ENCODE measurements around the gene BRS3.
"Not testable (repeated sequence)": the region's sequence is repeated elsewhere in the genome, so short reads cannot be mapped to it uniquely, and the experiment has no call there.

The BRS3 gene

DNA sequence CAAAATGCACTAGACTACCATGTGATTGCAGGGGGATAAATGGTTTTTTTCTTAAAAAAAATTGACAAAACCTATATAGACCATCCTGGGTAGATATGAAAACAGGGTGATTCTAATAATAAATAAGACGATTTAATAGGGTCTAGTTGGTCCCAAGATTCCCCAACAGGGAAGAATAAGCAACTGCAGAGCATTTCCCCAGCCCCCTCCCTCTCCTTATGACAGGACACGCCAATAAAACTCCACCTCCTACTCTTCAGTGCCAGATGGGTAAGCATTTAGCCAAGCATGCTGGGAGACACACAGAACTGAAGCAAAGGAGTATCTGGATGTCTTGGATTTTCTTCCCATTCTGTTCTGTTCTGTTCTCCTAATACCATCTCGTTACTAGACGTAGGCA is at the start of gene BRS3:
TSS of gene BRS3 (plus strand) at position 301 of the 400 bp plus-strand sequence. CDS start 168 bp downstream, outside the sequence.
- DNase-seq, result no peak

GRCh38 chrX:136438192-136438591 is 49.6 kb upstream of the BRS3 start:
- no peak for DNase-seq

GRCh38 chrX:136445674-136446073 is 42.1 kb upstream of the BRS3 start:
- DNase-seq, result not testable (repeated sequence)

DNA sequence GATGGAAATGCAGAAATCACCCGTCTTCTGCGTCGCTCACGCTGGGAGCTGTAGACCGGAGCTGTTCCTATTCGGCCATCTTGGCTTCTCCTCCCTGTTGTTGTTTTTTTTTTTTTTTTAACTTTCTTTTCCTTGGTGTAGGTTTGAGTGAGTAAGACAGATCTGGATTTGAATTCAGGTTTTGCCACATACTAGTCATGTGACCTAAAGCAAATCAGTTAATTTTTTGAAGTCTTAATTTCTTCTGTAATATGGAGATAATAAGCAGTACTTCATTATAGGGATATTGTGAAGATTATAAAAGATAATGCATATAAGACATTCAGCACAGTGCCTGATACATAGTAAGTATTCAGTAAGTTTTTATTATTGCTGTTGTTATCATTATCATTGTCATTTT is 41.5 kb upstream of the BRS3 start:
- DNase-seq, result no peak

DNA sequence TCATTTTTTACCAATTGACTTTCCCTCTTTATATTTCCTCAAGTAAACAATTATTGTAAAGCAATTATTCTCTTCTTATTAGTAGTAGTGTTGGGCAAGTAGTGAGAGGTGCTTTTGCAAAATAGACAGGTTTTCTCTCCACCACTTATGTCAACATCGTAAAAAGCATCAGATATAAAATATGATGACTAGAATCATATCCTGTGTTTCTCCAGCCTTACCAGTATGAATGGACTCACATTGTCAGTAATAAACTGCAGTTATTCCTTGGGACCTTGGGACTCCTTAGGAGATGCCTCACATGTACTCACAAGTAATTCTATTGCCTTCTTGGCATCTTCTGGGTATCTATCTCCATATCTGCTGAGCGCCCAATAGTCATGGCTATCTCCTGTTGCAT is 40.4 kb upstream of the BRS3 start:
- DNase-seq, result no peak

GRCh38 chrX:136447968-136448367 is 39.8 kb upstream of the BRS3 start:
- no peak for DNase-seq

DNA sequence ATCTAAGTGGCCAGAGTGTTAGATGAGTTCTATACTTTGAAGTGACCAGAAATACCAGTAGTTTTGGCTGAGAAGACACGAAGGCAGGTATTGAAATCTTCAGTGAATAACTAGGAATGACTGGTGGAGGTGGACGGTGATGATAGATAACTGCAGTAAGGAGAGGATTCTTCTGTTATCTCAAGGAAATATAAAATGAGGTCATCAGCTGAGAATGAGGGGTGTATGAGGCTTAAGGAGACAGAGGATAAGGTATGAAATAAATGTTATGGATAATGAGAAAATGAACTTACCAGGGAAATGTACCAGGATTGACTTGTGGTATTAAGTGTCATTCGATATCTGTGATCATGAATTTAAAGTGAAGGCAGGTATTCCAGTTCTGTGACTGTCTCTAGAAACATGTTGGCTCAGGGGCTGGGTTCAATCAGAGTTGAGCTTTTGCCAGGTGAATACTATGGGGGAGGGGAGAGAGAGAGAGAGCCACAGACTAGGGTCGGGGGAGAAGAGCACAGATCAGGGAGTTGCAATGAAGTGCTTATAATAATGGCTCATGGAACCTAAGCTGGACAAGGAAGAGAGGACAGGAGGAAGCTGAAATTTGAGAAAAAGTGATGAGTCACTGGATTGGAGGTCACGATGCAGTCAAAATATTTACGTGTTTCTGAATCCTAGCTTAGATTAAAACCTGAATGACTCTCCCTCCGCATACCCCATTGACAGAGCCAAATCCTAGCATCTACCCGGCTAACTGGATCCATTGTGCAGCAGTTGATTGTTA is 37.5 kb upstream of the BRS3 start:
- no peak for DNase-seq

- no peak for DNase-seq
Observed at GRCh38 chrX:136452614-136453013, 35.1 kb upstream of the BRS3 start.

- no peak for DNase-seq
Observed at GRCh38 chrX:136453114-136453513, 34.6 kb upstream of the BRS3 start.

DNA sequence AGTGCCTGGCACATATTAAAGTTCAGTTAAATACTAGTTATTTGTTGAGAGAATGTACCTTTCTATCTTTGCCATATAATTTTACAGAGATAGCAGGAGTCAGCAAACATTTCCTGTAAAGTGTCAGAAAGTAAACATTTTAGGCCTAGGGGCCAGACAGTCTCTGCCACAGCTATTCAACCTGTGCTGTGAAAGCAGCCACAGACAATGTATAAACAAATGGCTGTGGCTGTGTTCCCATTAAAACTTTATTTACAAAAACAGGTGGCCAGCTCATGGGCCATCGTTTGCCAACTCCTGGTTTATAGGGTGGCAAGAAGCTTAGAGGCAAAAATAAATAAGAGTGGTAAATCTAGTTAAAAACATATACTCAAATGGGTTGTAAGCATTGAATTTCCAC is 34.0 kb upstream of the BRS3 start:
- no peak for DNase-seq

- no peak for DNase-seq
Observed at GRCh38 chrX:136456133-136456532, 31.6 kb upstream of the BRS3 start.

- DNase-seq, result no peak
Observed at GRCh38 chrX:136457303-136457917, 30.3 kb upstream of the BRS3 start.

- no peak for DNase-seq
Observed at GRCh38 chrX:136464589-136464988, 23.2 kb upstream of the BRS3 start.

DNA sequence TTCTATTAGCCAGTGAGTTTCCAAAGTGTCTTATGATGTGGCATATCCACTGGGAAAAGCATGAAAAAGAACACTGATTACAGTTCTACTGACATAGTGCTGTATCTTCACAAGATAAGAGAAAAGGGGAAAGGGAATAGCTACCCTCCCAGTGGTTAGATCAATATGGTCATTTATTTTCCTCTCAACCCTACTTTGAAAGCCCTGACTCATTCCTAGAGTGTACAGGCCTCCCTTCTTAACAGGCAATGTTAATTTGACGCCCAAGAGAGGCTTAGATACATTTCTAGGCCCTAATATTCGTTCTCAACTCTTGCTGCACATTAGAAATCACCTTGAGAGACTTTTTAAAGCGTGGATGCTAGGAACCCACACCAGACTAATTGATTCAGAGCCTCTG is 20.4 kb upstream of the BRS3 start:
- no peak for DNase-seq

- DNase-seq, result no peak
Observed at GRCh38 chrX:136468391-136469103, 19.2 kb upstream of the BRS3 start.

DNA sequence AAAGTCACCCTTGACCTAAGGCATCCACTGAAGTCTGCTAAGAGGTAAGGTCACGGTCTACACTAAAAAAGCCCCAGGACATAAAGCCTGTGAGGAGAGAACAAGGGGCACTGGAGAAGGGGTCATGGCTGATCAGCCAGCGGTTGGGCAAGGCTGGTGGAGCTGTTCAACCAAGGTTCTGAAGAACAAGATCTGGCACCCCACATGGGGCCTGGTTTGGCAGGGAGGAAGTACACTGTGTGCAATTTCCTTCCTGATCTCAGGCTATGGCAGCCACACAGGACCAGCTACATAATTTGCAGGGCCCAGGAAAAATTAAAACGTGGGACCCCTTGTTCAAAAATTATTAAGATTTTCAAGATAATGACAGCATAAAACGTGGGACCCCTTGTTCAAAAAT is 14.1 kb upstream of the BRS3 start:
- DNase-seq, result no peak

DNA sequence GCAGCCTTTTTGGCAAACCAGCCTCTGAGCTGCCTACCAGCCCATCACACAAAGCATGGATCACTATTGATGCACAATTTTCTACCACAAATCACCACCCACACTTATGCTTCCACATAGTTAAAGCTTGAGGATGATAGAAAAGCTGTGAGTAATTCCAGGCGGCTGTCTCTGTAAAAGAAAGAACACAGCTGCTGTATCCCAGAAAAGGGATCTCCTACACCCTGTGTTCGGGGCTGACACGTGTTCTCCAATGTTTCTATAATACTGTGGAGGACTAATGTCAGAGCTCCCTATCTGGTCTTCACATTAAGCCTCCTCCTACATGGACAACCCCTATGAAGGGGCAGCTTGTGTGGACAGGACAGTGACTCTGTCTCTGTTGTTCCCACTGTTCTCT is 12.5 kb upstream of the BRS3 start:
- DNase-seq, result no peak

- no peak for DNase-seq
Observed at GRCh38 chrX:136476501-136476900, 11.2 kb upstream of the BRS3 start.

DNA sequence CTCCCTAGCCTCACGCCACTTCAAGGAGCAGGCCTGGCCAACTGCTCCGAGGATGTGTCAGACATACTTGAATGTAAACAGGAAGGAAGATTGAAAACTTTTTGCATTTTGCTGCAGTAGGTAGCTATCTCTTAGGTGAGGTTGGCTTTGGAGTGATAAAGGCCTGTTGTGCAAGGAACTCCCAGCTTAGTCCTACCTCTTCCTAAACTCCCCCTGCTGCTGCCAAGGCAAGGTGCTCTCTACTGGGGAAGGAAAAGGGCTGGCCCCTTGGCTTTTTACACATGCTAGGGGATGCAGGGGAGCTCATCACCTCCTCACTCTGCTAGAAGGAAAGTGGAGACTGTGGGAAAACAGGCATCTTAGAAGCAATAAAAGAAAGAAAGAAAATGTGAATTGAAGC is 10.7 kb upstream of the BRS3 start:
- no peak for DNase-seq

GRCh38 chrX:136480383-136480782 is 7.4 kb upstream of the BRS3 start:
- no peak for DNase-seq

DNA sequence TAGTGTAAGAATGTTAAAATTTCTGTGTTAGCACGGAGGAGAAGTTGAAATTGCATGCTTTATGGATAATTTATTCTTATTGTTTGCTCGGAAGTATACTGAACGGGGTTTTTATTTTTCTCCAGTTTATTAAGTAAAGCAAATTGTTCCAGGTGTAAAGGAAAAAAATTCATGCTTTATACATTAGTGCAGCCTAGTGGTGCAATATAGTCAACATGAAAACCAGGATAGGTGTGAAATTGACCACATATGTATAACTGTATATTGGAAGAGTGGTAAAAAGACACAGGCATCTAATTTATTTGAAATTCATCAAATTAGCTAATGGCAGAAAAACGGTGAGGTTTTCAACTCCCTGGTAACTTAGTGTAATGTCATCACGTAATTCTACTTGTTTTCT is 959 bp downstream of the BRS3 start:
- no peak for DNase-seq

GRCh38 chrX:136491832-136492231 is 4.1 kb downstream of the BRS3 start:
- no peak for DNase-seq

DNA sequence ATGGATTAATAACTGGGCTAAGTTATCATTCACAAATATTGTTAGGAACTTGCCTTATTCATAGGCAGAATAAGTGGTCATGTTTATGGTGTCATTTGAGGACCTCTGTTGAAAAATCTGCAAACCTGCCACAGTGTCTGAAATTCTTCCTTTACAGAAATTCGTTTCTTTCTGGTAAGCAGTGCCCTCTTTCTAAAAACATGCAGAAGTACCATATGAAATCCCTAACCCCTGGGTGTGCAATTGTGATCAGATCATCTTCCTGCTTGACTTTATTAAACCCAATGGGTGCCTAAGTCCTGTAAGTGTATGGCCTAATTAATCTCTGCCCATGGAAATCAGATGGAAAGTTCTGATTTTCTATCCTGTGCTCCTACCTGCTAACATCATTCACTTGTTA is 5.3 kb downstream of the BRS3 start:
- DNase-seq, result no peak

GRCh38 chrX:136495043-136495442 is 7.3 kb downstream of the BRS3 start:
- no peak for DNase-seq
